Suprapubic skin (tissue), 4 donors: ENCODE results near the gene EFCAB7.
"Not testable (repeated sequence)": the region's sequence is repeated elsewhere in the genome, so short reads cannot be mapped to it uniquely, and the experiment has no call there.

Experiments
- EP300 ChIP-seq: sonication (generic); formaldehyde crosslinking; IDR thresholded peaks from one replicate; pipeline ENCODE4 v1.6.1; 2017; ENCODE audit warnings: antibody characterized with exemption
- POLR2AphosphoS5 ChIP-seq, 3 donors: sonication (generic); formaldehyde crosslinking; IDR thresholded peaks; one replicate each; pipeline ENCODE4 v1.6.1; 2017; ENCODE audit warnings: antibody characterized with exemption in 3 of 3
- TF ChIP-seq, protein P1 (sequence below), 2 donors: fragments of 200-600 bp in 1 of 2; fragments of 450-650 bp in 1 of 2; sonication (generic) in 1 of 2; IDR thresholded peaks; one replicate each; pipeline ENCODE4 v1.5.1; 2016 to 2019; ENCODE audit warnings: antibody characterized with exemption in 2 of 2, mild to moderate bottlenecking in 1 of 2, moderate library complexity in 1 of 2

DNA sequence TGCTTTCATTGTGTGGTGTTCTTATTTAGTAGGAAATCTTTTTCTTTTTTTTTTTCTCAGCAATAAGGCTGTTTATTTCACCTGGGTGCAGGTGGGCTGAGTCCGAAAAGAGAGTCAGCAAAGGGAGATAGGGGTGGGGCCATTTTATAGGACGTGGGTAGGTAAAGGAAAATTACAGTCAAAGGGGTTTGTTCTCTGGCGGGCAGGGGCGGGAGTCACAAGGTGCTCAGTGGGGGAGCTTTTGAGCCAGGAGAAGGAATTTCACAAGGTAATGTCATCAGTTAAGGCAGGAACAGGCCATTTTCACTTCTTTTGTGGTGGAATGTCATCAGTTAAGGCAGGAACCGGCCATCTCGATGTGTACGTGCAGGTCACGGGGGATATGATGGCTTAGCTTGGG, 49.4 kb downstream of the EFCAB7 start:
- not testable (repeated sequence) for TF ChIP-seq POLR2AphosphoS5 (IDR thresholded peaks at IDR 0.05); EP300
- TF ChIP-seq, protein P1, sequence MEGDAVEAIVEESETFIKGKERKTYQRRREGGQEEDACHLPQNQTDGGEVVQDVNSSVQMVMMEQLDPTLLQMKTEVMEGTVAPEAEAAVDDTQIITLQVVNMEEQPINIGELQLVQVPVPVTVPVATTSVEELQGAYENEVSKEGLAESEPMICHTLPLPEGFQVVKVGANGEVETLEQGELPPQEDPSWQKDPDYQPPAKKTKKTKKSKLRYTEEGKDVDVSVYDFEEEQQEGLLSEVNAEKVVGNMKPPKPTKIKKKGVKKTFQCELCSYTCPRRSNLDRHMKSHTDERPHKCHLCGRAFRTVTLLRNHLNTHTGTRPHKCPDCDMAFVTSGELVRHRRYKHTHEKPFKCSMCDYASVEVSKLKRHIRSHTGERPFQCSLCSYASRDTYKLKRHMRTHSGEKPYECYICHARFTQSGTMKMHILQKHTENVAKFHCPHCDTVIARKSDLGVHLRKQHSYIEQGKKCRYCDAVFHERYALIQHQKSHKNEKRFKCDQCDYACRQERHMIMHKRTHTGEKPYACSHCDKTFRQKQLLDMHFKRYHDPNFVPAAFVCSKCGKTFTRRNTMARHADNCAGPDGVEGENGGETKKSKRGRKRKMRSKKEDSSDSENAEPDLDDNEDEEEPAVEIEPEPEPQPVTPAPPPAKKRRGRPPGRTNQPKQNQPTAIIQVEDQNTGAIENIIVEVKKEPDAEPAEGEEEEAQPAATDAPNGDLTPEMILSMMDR (IDR thresholded peaks at IDR 0.05) = not testable (repeated sequence)
